Naive thymus-derived CD8-positive, alpha-beta T cell (primary cell): ENCODE results near the gene CD2BP2. TPM values are rescaled to one million over a fixed set of nuclear protein-coding genes. Genes with fewer than 3 reads are reported as not detected.
"Not testable (repeated sequence)": the region's sequence is repeated elsewhere in the genome, so short reads cannot be mapped to it uniquely, and the experiment has no call there.

Experiments
- ATAC-seq, 2 donors: fragments of 150-1000 bp; cut with Tn5 transposase in 1 of 2; sonication (Bioruptor Pico), chemical (Tn5 transposase) in 1 of 2; 1 replicate in 1 of 2; 2 replicates in 1 of 2; pipeline ENCODE4 v1.10.0; 2021; ENCODE audit warnings: mild to moderate bottlenecking in 2 of 2, moderate library complexity in 2 of 2
- POLR2A ChIA-PET: fragments of 350-600 bp; sonication (Branson Sonifier 250); formaldehyde crosslinking; loops from one replicate; lab custom pipeline; 2021; ENCODE audit warnings: antibody characterized with exemption; lab: Charles Lee
- DNase-seq, 10 donors: peaks; one replicate each; pipeline versions ENCODE4 v3.0.0 to v3.0.0-alpha.2; 2020 to 2022
- H3K27ac Mint-ChIP-seq, 10 donors: one replicate each; pipeline ENCODE4 v1.8.0; 2020 to 2022; ENCODE audit warnings: mild to moderate bottlenecking in 10 of 10, mixed read lengths in 10 of 10, moderate library complexity in 4 of 10, inconsistent platforms in 1 of 10
- H3K27me3 Mint-ChIP-seq, 5 donors: one replicate each; pipeline ENCODE4 v1.8.0; 2021 to 2022; ENCODE audit warnings: mixed read lengths in 5 of 5
- H3K36me3 Mint-ChIP-seq, 3 donors: one replicate each; pipeline ENCODE4 v1.8.0; 2020 to 2022; ENCODE audit warnings: mixed read lengths in 3 of 3, mild to moderate bottlenecking in 2 of 3, inconsistent platforms in 1 of 3
- H3K4me1 Mint-ChIP-seq, 4 donors: one replicate each; pipeline ENCODE4 v1.8.0; 2021 to 2022; ENCODE audit warnings: mixed read lengths in 4 of 4
- H3K4me3 Mint-ChIP-seq, 10 donors: one replicate each; pipeline ENCODE4 v1.8.0; 2020 to 2022; ENCODE audit warnings: mild to moderate bottlenecking in 10 of 10, mixed read lengths in 10 of 10, moderate library complexity in 6 of 10, inconsistent platforms in 1 of 10
- H3K9me3 Mint-ChIP-seq, 9 donors: one replicate each; pipeline ENCODE4 v1.8.0; 2020 to 2022; ENCODE audit warnings: mixed read lengths in 9 of 9, mild to moderate bottlenecking in 3 of 9, inconsistent platforms in 1 of 9, moderate library complexity in 1 of 9
- polyA plus RNA-seq, 3 donors: library from polyadenylated mRNA; unstranded; fragments of 300-500 nt; fragmentation: Illumina TruSeq; gene quantifications; one replicate each; pipeline ENCODE4 v1.2.3, GENCODE V29; 2021
- total RNA-seq, 8 experiments: library from RNA in 2 of 8; stranded (reverse) in 2 of 8; gene quantifications; one replicate each; pipeline ENCODE4 v1.2.3 and lab custom pipeline; 2021 to 2026

CD2BP2 gene
- 10 to 100 TPM; 62.9 to 66.8 TPM for total RNA-seq
- polyA plus RNA-seq: 10 to 100 TPM; 20.6 to 21.9 (median 21.7) TPM
- total RNA-seq (lab: John Stamatoyannopoulos, UW): 48.3 to 158 (median 147) reads per million in 6 experiments

DNA sequence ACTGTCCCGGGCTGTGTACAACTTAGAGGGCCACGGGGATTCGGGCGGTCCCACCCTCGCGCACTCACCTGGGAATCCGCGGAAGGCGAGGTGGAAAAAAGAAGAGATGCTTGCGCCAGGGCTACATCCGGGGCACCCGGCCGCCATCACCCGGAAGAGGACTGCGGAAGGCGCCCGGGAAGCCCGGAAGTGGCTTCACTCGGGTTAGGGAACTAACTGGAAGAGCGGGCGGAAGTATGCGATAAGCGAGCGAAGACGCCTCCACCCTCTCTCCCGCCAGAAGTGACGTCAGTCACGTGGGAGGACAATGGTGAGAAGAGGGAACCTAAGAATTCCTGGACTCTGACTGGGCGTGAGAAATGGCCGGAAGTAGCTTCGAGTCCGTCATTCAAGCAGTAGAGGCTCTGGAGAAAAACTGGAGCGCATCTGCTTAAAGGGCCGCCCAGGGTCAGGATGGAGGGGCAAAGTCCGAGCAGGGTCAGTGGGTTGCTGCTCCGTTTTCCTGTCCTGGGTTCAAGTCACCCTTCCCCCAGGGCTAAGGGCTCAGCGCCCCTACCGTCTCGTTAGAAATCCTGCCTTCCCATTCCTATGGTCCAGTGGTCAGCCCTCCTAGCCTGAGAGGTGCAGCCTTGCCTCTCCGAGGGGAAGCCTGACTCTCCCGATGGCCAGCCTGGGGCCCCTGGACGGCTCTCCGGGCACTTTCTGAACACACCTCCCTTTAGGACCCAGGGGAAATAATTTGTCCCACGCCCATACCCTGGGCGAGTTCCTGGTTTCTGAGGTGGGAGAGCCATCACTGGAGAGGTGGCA is at the start of gene CD2BP2:
CD2BP2 (minus strand) TSS at position 165 of the 810 bp plus-strand sequence. CDS start 627 bp downstream, outside the sequence.
- peaks cover 22 to 47% (median 37%) of the 10 kb centered on the region in 4 donors for H3K4me1 Mint-ChIP-seq
- H3K36me3 Mint-ChIP-seq: peaks cover 0 to 52% (median 0%) of the 10 kb centered on the region in 3 donors
- peak; percentile 79 to 93 (median 84) for DNase-seq
- H3K4me3 Mint-ChIP-seq: peak within 1 kb of the TSS; percentile 89 to 99 (median 95)
- H3K27ac Mint-ChIP-seq: peak within 1 kb of the TSS; percentile 95 to 99 (median 98)
- H3K9me3 Mint-ChIP-seq: no peaks in the 10 kb centered on the region
- POLR2A ChIA-PET: interaction anchor here (0.6 to 4.7 kb wide), 15 partner anchors 9 to 909 kb away, joined by 3 to 48 read pairs (median 4); partner anchors contain the start of genes CORO1A, SEPTIN1, TBC1D10B and ZNF48
- no peaks in the 10 kb centered on the region for H3K27me3 Mint-ChIP-seq
- peak; percentile 92 to 94 for ATAC-seq

DNA sequence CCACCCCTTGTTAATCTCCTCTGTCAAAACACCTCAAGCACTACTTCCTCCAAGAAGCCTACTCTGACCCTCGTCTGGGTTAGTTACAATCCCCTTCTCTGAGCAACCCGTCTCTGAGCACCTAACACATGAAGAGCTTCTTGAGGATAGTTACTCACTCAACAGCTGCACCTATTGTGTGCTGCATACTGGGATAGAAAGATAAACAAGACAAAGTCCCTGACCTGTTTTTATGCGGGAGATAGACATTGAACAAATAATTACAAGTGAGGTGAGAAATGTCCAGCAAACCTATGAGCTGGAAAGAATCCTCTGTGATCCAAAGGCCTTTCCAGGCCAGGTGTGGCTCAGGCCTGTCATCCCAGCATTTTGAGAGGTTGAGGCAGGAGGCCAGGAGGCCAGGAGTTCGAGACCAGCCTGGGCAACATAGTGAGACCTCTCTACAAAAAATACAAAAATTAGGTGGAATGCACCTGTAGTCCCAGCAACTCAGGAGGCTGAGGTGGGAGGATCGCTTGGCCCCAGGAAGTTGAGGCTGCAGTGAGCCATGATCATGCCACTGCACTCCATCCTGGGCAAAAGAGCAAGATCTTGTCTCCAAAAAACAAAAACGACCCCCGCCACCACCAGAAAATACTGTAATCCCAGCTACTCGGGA is 46.8 kb upstream of the CD2BP2 start:
- peak overlapping the region in 2 of 10 donors; percentile 74 to 75 for H3K27ac Mint-ChIP-seq
- POLR2A ChIA-PET: interaction anchor here (0.5 to 1.9 kb wide), 6 partner anchors 10 to 758 kb away, joined by 3 to 5 read pairs (median 4); partner anchors contain the start of genes CD2BP2 and TBX6
- peaks cover 0 to 13% (median 0%) of the 10 kb centered on the region in 3 donors for H3K36me3 Mint-ChIP-seq
- ATAC-seq (no peak), DNase-seq (no peak)
- peak overlapping the region; percentile 61 to 96 (median 82) for H3K4me3 Mint-ChIP-seq
- H3K27me3 Mint-ChIP-seq: peaks cover 0 to 3% (median 0%) of the 10 kb centered on the region in 5 donors
- H3K4me1 Mint-ChIP-seq: peaks cover 13 to 44% (median 41%) of the 10 kb centered on the region in 4 donors
- H3K9me3 Mint-ChIP-seq: no peaks in the 10 kb centered on the region

DNA sequence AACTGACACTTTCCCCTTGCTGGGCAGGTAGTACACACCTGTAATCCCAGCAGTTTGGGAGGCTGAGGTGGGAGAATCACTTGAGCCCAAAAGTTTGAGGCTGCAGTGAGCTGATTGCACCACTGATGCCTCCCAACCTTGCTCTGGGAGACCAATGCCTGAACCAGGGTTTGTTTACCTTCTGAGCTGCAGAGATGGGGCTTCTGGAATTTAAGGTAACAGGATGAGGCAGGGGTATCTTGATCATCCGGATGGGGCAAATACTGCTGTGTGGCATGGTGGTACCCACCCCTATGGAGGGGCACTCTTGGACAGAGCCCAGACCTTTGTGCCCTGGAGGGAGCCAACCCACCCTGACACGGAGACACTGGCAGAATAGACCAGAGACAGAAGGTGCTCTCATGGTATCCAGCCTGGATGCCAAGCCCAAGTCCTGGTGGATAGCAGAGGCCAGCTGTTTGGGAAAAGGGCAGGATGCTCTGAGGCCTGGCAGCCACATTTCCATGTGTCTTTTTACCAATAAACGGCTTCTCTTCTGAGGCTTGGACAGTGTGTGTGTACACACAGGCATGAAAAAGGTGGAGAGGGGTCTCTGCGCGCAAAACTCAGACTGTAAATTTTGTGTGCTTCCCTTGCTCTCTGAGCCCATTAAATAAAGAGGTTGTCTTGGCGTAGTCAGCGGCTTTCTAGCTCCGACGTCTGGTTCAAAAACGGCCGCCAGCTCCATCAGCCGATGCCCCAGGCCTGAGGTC is 44.5 kb upstream of the CD2BP2 start:
- Mint-ChIP-seq H3K4me1 (peaks cover 20 to 56% (median 52%) of the 10 kb centered on the region in 4 donors), H3K27ac (peak overlapping the region; percentile 74 to 93 (median 89)), H3K9me3 (no peaks in the 10 kb centered on the region), H3K27me3 (peaks cover 0 to 3% (median 0%) of the 10 kb centered on the region in 5 donors), H3K36me3 (peaks cover 0 to 13% (median 0%) of the 10 kb centered on the region in 3 donors), H3K4me3 (peak overlapping the region; percentile 83 to 96 (median 90))
- ATAC-seq (no peak), DNase-seq (no peak)
- POLR2A ChIA-PET: interaction anchor here (0.6 to 2.4 kb wide), 9 partner anchors 8 to 135 kb away, joined by 3 to 12 read pairs (median 4); partner anchors contain the start of genes CD2BP2, SEPTIN1 and ZNF771

DNA sequence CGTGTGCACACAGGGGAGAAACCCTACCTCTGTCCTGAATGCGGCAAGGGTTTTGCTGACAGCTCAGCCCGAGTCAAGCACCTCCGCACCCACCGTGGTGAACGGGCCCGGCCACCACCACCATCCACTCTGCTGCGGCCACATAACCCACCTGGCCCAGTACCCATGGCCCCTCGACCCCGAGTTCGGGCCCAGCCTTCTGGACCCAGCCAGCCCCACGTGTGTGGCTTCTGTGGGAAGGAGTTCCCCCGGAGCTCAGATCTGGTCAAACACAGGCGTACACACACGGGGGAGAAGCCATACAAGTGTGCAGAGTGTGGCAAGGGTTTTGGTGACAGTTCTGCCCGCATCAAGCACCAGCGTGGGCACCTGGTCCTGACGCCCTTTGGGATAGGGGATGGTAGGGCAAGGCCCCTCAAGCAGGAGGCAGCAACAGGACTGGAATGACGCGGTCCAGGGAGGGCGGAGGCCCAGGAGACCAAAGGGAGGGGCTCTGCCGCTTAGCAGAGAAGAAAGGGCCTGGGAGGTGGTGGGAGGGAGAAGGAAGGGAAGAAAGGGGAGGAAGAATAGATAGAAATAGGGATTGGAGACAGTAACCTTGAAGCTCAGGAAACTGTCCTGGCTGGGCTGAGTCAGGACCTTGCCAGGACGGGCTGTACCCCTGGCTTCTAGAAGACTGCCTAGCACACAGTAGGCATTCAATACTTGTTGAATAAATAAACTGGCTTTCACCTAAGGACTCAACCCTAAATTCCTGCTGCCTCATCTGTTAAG is 43.7 kb upstream of the CD2BP2 start:
- peak overlapping the region in 9 of 10 donors; percentile 8 to 90 (median 58) for H3K27ac Mint-ChIP-seq
- POLR2A ChIA-PET: interaction anchor here (0.6 to 2.4 kb wide), 9 partner anchors 8 to 136 kb away, joined by 3 to 12 read pairs (median 5); partner anchors contain the start of genes SEPTIN1, TBC1D10B and ZNF771
- no peak for DNase-seq
- H3K4me3 Mint-ChIP-seq: peak overlapping the region; percentile 27 to 93 (median 78)
- H3K4me1 Mint-ChIP-seq: peaks cover 25 to 61% (median 55%) of the 10 kb centered on the region in 4 donors
- H3K9me3 Mint-ChIP-seq: no peaks in the 10 kb centered on the region
- no peak for ATAC-seq
- peaks cover 0 to 13% (median 0%) of the 10 kb centered on the region in 3 donors for H3K36me3 Mint-ChIP-seq
- H3K27me3 Mint-ChIP-seq: no peaks in the 10 kb centered on the region

DNA sequence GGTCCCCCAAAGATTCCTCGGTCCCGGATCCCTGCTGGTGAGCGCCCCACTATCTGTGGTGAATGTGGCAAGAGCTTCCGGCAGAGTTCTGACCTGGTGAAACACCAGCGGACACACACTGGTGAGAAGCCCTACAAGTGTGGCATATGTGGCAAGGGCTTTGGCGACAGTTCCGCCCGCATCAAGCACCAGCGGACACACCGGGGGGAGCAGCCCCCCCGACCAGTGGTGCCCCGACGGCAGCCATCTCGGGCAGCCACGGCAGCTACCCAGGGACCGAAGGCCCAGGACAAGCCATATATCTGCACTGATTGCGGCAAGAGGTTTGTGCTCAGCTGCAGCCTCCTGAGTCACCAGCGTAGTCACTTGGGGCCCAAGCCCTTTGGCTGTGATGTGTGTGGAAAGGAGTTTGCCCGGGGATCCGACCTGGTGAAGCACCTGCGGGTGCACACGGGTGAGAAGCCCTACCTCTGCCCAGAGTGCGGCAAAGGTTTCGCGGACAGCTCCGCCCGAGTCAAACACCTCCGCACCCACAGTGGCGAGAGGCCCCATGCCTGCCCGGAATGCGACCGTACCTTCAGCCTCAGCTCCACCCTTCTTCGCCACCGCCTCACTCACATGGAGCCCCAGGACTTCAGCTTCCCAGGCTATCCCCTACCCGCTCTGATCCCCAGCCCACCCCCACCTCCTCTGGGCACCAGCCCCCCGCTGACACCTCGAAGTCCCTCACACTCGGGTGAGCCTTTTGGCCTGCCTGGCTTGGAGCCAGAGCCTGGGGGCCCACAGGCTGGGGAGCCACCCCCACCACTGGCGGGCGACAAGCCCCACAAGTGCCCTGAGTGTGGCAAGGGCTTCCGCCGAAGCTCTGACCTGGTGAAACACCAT is 42.9 kb upstream of the CD2BP2 start:
- Mint-ChIP-seq H3K9me3 (no peaks in the 10 kb centered on the region), H3K4me3 (peak overlapping the region in 1 of 10 donors; percentile 45), H3K36me3 (peaks cover 0 to 13% (median 0%) of the 10 kb centered on the region in 3 donors), H3K4me1 (peaks cover 25 to 61% (median 54%) of the 10 kb centered on the region in 4 donors), H3K27me3 (no peaks in the 10 kb centered on the region), H3K27ac (peak overlapping the region in 2 of 10 donors; percentile 20 to 40)
- no peak for ATAC-seq
- DNase-seq: no peak
- POLR2A ChIA-PET: interaction anchor here (1.0 to 2.4 kb wide), 5 partner anchors 9 to 27 kb away, joined by 4 to 12 read pairs (median 6); partner anchors contain the start of genes SEPTIN1, TBC1D10B and ZNF771

DNA sequence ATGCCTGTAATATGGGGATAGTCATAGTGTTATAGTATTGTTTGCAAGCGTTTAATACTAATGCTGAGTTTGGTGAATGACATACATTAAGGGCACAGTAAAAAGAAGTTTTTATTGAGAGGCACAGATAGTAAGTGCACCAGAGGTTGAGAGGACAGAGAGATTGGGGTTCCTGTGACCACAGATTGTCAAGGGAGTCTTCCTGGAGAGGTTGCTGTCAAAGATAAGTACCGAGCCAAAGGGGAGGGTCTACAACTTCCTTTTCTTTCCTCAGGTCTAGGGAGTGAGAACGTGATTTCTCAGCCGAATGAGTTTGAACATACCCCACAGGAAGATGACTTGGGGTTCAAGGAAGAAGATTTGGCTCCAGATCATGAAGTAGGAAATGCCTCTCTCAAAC is 41.9 kb upstream of the CD2BP2 start:
- H3K27me3 Mint-ChIP-seq: no peaks in the 10 kb centered on the region
- H3K4me3 Mint-ChIP-seq: peak overlapping the region in 9 of 10 donors; percentile 54 to 92 (median 82)
- DNase-seq (no peak), ATAC-seq (no peak)
- H3K36me3 Mint-ChIP-seq: peaks cover 0 to 13% (median 0%) of the 10 kb centered on the region in 3 donors
- POLR2A ChIA-PET: interaction anchor here (0.7 to 3.1 kb wide), 6 partner anchors 10 to 228 kb away, joined by 4 to 28 read pairs (median 8); partner anchors contain the start of genes TBC1D10B and ZNF771
- H3K4me1 Mint-ChIP-seq: peaks cover 25 to 61% (median 54%) of the 10 kb centered on the region in 4 donors
- H3K9me3 Mint-ChIP-seq: no peaks in the 10 kb centered on the region
- peak overlapping the region in 9 of 10 donors; percentile 9 to 86 (median 57) for H3K27ac Mint-ChIP-seq

DNA sequence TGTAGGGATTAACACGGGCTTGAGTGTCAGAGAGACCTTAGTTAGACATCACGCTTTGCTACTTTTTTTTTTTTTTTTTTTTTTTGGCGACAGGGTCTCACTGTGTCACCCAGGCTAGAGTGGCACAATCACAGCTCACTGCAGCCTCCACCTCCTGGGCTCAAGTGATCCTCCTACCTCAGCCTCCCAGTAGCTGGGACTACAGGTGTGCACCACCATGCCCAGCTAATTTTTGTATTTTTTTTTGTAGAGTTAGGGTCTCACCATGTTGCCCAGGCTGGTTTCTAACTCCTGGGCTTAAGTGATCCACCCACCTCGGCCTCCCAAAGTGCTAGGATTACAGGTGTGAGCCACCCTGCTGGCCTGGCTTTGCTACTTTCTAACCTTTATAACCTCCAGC is 41.5 kb upstream of the CD2BP2 start:
- Mint-ChIP-seq H3K4me3 (peak overlapping the region; percentile 64 to 92 (median 84)), H3K36me3 (peaks cover 0 to 13% (median 0%) of the 10 kb centered on the region in 3 donors), H3K27ac (peak overlapping the region in 7 of 10 donors; percentile 1 to 86 (median 57)), H3K4me1 (peaks cover 23 to 57% (median 53%) of the 10 kb centered on the region in 4 donors)
- H3K9me3 Mint-ChIP-seq, ATAC-seq, DNase-seq, H3K27me3 Mint-ChIP-seq: not testable (repeated sequence)
- POLR2A ChIA-PET: interaction anchor here (0.7 to 3.3 kb wide), 7 partner anchors 11 to 229 kb away, joined by 4 to 82 read pairs (median 27); partner anchors contain the start of genes CORO1A, SEPTIN1, TBC1D10B and ZNF771

DNA sequence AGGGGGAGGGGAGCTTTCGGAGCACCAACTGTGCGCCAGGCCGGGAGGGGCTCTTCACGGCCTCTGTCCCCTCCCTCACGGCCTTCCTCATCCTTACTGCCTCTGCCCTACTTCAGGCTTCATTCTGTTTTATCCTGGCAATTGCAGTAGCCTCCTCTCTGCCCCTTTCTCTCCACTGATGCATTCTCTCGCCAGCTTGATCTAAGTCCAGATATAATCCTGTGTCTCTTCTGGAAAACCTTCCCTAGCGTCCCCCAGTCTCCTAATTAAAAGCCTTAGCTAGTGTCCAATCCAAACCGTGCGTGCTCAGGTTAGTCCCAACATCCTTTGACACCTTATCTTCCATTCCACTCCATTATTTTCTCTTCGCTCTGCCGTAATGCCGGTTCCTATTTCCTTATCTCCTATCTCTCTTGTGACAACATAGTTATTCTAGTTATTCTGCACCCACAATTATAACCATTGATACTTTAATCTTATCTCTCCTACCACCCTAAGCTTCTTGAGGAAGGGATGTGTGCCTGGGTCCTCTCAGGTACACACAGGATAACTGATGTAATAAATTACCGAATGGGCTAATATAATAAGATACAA is 41.0 kb upstream of the CD2BP2 start:
- no peaks in the 10 kb centered on the region for H3K27me3 Mint-ChIP-seq
- H3K9me3 Mint-ChIP-seq: no peaks in the 10 kb centered on the region
- H3K27ac Mint-ChIP-seq: peak overlapping the region; percentile 1 to 90 (median 82)
- peak overlapping the region; percentile 72 to 92 (median 84) for H3K4me3 Mint-ChIP-seq
- peaks cover 0 to 13% (median 0%) of the 10 kb centered on the region in 3 donors for H3K36me3 Mint-ChIP-seq
- no peak for ATAC-seq
- POLR2A ChIA-PET: interaction anchor here (0.7 to 3.3 kb wide), 8 partner anchors 11 to 229 kb away, joined by 4 to 82 read pairs (median 24); partner anchors contain the start of genes CORO1A, SEPTIN1, TBC1D10B and ZNF771
- peaks cover 21 to 52% (median 50%) of the 10 kb centered on the region in 4 donors for H3K4me1 Mint-ChIP-seq
- no peak for DNase-seq

DNA sequence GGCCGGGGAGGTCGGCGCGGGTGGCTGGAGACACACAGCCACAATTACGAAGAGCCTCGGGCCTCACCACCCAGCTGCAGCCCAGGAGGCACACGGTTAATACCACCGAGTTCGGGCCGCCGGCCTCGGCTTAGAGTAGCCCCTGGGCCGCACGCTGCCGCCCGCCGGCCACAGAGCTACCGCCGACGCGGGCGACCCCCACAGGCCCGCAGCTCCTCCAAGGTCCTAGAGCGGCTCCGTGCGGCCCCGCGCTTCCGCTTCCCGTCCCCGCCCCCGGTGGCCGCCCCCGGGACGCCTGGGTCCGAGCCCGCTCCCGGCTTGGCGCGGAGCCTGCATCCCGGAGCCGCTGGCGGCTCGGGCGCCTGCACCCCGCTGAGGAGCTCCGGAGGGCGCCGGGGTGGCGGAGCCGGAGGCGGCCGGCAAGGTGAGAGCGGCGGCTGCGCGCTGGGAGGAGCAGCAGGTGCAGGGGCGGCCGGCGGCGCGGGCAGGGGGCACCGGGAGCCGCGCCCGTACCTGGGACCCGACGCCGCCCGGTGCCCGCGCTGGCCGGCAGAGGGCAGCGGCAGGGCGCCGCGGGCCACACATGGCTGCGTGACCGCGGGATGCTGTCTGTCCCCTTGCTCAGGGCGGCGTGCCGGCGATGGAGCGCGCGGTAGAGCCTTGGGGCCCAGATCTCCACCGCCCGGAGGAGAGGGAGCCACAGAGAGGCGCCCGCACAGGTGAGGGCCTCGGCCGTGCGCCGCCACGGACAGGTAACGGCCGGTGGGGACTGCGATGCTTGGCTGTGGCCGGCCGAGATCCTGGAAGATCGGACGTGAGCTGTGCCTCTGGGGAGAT is 40.3 kb upstream of the CD2BP2 start, which contains the start of gene ZNF48:
ZNF48 (plus strand) TSS at position 266 of the 837 bp plus-strand sequence; CDS start at position 641, 375 bp downstream.
- POLR2A ChIA-PET: interaction anchor here (0.8 to 3.3 kb wide), 11 partner anchors 12 to 330 kb away, joined by 3 to 82 read pairs (median 4); partner anchors contain the start of genes ALDOA, CORO1A, MYL11 and SEPTIN1
- H3K9me3 Mint-ChIP-seq: no peaks in the 10 kb centered on the region
- peak; percentile 72 for ATAC-seq
- H3K27ac Mint-ChIP-seq: peak within 1 kb of the TSS; percentile 69 to 94 (median 88)
- H3K4me3 Mint-ChIP-seq: peak within 1 kb of the TSS; percentile 76 to 94 (median 86)
- peaks cover 0 to 13% (median 0%) of the 10 kb centered on the region in 3 donors for H3K36me3 Mint-ChIP-seq
- DNase-seq: peak in 9 of 10 donors; percentile 20 to 70 (median 56)
- H3K4me1 Mint-ChIP-seq: peaks cover 21 to 49% (median 45%) of the 10 kb centered on the region in 4 donors
- no peaks in the 10 kb centered on the region for H3K27me3 Mint-ChIP-seq
